ENCODE data around the gene LRRC8B. TPM values are rescaled to one million over a fixed set of nuclear protein-coding genes. Genes with fewer than 3 reads are reported as not detected.

LRRC8B gene
- total RNA-seq, 1 donor from 2014 or later = 17.7 TPM

DNA sequence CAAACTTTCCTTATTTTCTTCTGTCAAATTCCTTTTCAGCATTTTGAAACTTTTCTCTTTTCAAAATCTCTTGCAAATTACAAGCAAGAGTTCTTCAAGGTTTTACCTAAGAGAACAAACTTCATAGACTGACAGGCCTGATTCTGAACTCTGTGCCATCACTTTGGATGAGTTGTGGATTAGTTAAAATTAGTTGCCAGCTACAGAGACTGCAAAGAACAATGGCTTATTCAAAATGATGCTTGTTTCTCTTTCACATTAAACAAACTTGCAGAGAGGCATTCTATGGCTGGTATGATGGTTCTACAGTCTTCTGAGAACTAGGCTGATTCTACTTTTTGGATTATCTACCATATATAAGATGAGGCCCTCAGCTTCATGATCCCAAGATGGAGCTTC lies 3.8 kb downstream of the LRRC8B start:
- Mint-ChIP-seq H3K36me3 (ENCODE audit: unreplicated experiment) (no peaks in the 10 kb centered on the region), H3K27ac (ENCODE audit: unreplicated experiment) (no peak overlapping the region), H3K9me3 (ENCODE audit: unreplicated experiment) (peaks cover 11% of the 10 kb centered on the region), H3K4me3 (ENCODE audit: unreplicated experiment) (no peak overlapping the region), H3K27me3 (ENCODE audit: unreplicated experiment) (peaks cover 7% of the 10 kb centered on the region), H3K4me1 (ENCODE audit: low read depth, unreplicated experiment) (peaks cover 8% of the 10 kb centered on the region)
- TF ChIP-seq, protein P1, sequence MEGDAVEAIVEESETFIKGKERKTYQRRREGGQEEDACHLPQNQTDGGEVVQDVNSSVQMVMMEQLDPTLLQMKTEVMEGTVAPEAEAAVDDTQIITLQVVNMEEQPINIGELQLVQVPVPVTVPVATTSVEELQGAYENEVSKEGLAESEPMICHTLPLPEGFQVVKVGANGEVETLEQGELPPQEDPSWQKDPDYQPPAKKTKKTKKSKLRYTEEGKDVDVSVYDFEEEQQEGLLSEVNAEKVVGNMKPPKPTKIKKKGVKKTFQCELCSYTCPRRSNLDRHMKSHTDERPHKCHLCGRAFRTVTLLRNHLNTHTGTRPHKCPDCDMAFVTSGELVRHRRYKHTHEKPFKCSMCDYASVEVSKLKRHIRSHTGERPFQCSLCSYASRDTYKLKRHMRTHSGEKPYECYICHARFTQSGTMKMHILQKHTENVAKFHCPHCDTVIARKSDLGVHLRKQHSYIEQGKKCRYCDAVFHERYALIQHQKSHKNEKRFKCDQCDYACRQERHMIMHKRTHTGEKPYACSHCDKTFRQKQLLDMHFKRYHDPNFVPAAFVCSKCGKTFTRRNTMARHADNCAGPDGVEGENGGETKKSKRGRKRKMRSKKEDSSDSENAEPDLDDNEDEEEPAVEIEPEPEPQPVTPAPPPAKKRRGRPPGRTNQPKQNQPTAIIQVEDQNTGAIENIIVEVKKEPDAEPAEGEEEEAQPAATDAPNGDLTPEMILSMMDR (IDR thresholded peaks at IDR 0.05; ENCODE audit: partially characterized antibody, unreplicated experiment) = no peak
- no peak for DNase-seq

DNA sequence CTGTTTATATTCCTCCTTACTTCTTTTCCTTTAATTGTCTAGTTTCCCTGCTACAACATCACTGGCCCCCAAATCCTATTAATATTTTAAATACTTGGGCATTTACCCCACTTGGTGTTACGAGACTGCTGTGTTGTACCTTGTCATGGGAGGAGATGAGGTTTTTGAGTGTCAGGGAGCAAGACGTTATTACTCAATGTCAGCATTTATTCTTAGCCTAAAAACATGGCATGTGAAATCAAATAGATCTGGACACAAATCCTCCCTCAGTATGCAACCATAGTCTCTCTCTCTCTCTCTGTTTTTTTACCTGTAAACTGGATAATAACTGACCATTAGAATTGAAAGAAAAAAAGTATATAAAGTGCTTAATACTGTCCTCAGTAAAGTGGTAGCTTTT lies 4.6 kb downstream of the LRRC8B start:
- H3K27ac Mint-ChIP-seq (ENCODE audit: unreplicated experiment) = no peak overlapping the region
- no peaks in the 10 kb centered on the region for H3K36me3 Mint-ChIP-seq (ENCODE audit: unreplicated experiment)
- H3K9me3 Mint-ChIP-seq (ENCODE audit: unreplicated experiment) = peaks cover 5% of the 10 kb centered on the region
- TF ChIP-seq, protein P1 (IDR thresholded peaks at IDR 0.05; ENCODE audit: partially characterized antibody, unreplicated experiment) = no peak
- peaks cover 3% of the 10 kb centered on the region for H3K4me1 Mint-ChIP-seq (ENCODE audit: low read depth, unreplicated experiment)
- no peak overlapping the region for H3K4me3 Mint-ChIP-seq (ENCODE audit: unreplicated experiment)
- H3K27me3 Mint-ChIP-seq (ENCODE audit: unreplicated experiment) = peaks cover 4% of the 10 kb centered on the region
- no peak for DNase-seq

DNA sequence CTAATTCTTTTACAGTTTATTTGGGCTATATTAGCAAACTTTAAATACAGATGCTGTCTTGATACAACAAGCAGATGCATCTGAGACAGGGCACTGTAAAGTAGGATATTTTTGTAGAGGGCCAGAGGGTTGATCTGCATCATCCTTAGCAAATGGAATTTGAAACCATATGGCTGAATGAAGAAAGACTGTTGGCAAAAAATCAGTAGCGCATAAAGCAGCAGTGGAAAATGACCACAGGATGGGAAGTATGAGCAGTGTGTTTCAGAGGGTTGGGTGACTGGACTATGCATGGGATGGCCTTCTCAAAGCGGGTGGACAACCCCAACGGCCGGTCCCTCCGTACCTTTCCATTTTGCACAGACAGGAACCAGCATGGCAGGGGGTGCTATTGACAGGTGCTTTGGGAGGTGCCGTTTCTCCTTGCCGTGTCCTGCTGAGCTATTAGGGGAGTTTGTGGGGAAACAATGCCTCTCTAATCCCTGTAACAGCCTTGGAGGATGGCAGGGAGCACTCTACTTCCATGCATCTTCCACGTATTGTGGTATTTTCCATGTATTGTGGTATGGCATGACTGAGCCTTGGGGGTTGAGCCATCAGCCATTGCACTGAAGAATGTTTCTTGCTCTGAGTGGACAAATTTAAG lies 5.9 kb downstream of the LRRC8B start:
- H3K4me1 Mint-ChIP-seq (ENCODE audit: low read depth, unreplicated experiment) = peaks cover 12% of the 10 kb centered on the region
- no peak overlapping the region for H3K4me3 Mint-ChIP-seq (ENCODE audit: unreplicated experiment)

GRCh38 chr1:89531480-89532139 lies 7.0 kb downstream of the LRRC8B start:
- Mint-ChIP-seq H3K27ac (ENCODE audit: unreplicated experiment) (no peak overlapping the region), H3K36me3 (ENCODE audit: unreplicated experiment) (no peaks in the 10 kb centered on the region), H3K9me3 (ENCODE audit: unreplicated experiment) (no peaks in the 10 kb centered on the region), H3K27me3 (ENCODE audit: unreplicated experiment) (no peaks in the 10 kb centered on the region), H3K4me3 (ENCODE audit: unreplicated experiment) (no peak overlapping the region), H3K4me1 (ENCODE audit: low read depth, unreplicated experiment) (peaks cover 12% of the 10 kb centered on the region)
- DNase-seq = no peak
- TF ChIP-seq, protein P1 (IDR thresholded peaks at IDR 0.05; ENCODE audit: partially characterized antibody, unreplicated experiment) = no peak

More for the DNA sequence above, 5.9 kb downstream of the LRRC8B start:
- no peaks in the 10 kb centered on the region for H3K36me3 Mint-ChIP-seq (ENCODE audit: unreplicated experiment)
- no peak overlapping the region for H3K27ac Mint-ChIP-seq (ENCODE audit: unreplicated experiment)
- H3K27me3 Mint-ChIP-seq (ENCODE audit: unreplicated experiment) = no peaks in the 10 kb centered on the region
- peaks cover under 1% of the 10 kb centered on the region for H3K9me3 Mint-ChIP-seq (ENCODE audit: unreplicated experiment)
- no peak for DNase-seq
- TF ChIP-seq, protein P1 (IDR thresholded peaks at IDR 0.05; ENCODE audit: partially characterized antibody, unreplicated experiment) = no peak

DNA sequence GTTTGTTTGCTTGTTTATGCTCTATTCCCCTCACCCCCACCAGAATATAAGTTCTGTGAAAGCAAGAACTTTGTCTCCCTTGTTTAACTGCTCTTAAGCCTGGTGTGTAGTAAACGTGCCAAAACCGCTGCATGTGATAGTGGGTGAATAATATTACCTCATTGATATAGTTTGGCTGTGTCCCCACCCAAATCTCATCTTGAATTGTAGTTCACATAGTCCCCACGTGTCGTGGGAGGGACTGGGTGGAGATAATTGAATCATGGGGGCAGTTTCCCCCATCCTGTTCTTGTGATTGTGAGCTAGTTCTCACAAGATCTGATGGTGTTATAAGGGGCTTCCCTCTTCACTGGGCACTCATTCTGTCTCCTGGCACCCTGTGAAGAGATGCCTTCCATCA lies 7.6 kb downstream of the LRRC8B start:
- Mint-ChIP-seq H3K9me3 (ENCODE audit: unreplicated experiment) (no peaks in the 10 kb centered on the region), H3K4me1 (ENCODE audit: low read depth, unreplicated experiment) (peaks cover 8% of the 10 kb centered on the region), H3K4me3 (ENCODE audit: unreplicated experiment) (no peak overlapping the region), H3K36me3 (ENCODE audit: unreplicated experiment) (no peaks in the 10 kb centered on the region), H3K27ac (ENCODE audit: unreplicated experiment) (no peak overlapping the region), H3K27me3 (ENCODE audit: unreplicated experiment) (no peaks in the 10 kb centered on the region)
- DNase-seq = no peak
- TF ChIP-seq, protein P1 (IDR thresholded peaks at IDR 0.05; ENCODE audit: partially characterized antibody, unreplicated experiment) = no peak

Measured in glutamatergic neuron (in vitro differentiated cells).